AG04450 (cell line): ENCODE data around the gene PSMA8. TPM values are rescaled to one million over a fixed set of nuclear protein-coding genes. Genes with fewer than 3 reads are reported as not detected.
"Not testable (repeated sequence)": the region's sequence is repeated elsewhere in the genome, so short reads cannot be mapped to it uniquely, and the experiment has no call there.

Source experiments
- CTCF ChIA-PET: fragments of 300-600, 350-600 bp; formaldehyde crosslinking; extraction: SDS; loops from one replicate; lab custom pipeline; 2022; ENCODE audit warnings: antibody characterized with exemption, inconsistent platforms; lab: Charles Lee
- POLR2A ChIA-PET: fragments of 350-600 bp; formaldehyde crosslinking; extraction: SDS; loops from one replicate; lab custom pipeline; 2021; ENCODE audit warnings: antibody characterized with exemption, inconsistent platforms; lab: Yijun Ruan, JAX
- DNase-seq: peaks from one replicate; pipeline ENCODE4 v3.0.0-alpha.2; 2011; ENCODE audit warnings: low read depth, low spot score
- H3K27ac ChIP-seq: one replicate; pipeline ENCODE4 v1.5.1; 2012; ENCODE audit warnings: low read depth, low read length, control low read depth
- H3K27me3 ChIP-seq: one replicate; pipeline ENCODE4 v1.6.0; 2012; ENCODE audit warnings: low read length; ENCODE audit not compliant: control insufficient read depth, insufficient read depth
- H3K4me3 ChIP-seq: 2 replicates; pipeline ENCODE4 v1.5.1; 2011; ENCODE audit warnings: mild to moderate bottlenecking, low read depth, low read length, control low read depth
- H3K9me3 ChIP-seq: 2 replicates; pipeline ENCODE4 v1.5.1; 2012; ENCODE audit warnings: low read length; ENCODE audit not compliant: control insufficient read depth, insufficient read depth
- polyA plus RNA-seq: library from polyadenylated mRNA; depleted of rRNA; stranded (reverse); fragments of >200 nt; gene quantifications from 2 replicates; pipeline ENCODE4 v1.2.3, GENCODE V29; 2011; rRNA removed
- TF ChIP-seq, protein P1 (sequence below): IDR thresholded peaks from 2 replicates; pipeline ENCODE4 v1.5.1; 2011; ENCODE audit warnings: low read depth, low read length, control low read depth, inconsistent platforms

The PSMA8 gene
- polyA plus RNA-seq, 1 experiment, result not detected

DNA sequence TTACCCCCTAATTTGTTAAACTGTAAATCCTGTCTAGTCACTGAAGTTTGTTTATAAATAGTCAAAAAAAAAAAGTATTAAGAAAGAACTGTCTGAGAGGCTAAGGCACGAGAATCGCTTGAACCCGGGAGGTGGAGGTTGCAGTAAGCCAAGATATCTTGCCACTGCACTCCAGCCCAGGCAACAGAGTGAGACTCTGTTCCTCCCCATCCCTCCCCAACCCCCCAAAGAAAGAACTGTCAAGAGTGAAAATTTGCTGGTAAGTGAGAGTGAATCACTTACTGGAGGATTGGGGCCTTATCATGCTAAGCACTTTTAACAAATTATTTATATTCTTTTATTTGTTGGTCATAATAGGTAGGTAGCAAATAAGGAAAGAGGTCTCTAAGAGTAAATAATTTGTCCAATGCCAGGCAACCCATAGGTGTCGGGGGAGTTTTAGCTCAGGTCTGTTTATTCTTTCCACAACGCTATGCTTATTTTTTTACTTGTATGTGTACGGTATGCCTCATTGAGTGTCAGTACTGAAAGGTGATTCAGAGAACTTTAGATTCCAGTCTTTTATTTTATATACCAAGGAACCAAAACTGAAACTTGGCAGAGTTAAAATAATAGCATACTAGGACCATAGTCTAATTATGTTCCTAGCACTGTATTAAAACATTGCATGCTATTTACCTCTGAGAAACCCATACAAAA is 95.0 kb downstream of the PSMA8 start:
- ChIA-PET CTCF (no interaction called here), POLR2A (no interaction called here)
- no peaks in the 10 kb centered on the region; the same call in 1 of the 2 replicates for H3K9me3 ChIP-seq
- TF ChIP-seq, protein P1, sequence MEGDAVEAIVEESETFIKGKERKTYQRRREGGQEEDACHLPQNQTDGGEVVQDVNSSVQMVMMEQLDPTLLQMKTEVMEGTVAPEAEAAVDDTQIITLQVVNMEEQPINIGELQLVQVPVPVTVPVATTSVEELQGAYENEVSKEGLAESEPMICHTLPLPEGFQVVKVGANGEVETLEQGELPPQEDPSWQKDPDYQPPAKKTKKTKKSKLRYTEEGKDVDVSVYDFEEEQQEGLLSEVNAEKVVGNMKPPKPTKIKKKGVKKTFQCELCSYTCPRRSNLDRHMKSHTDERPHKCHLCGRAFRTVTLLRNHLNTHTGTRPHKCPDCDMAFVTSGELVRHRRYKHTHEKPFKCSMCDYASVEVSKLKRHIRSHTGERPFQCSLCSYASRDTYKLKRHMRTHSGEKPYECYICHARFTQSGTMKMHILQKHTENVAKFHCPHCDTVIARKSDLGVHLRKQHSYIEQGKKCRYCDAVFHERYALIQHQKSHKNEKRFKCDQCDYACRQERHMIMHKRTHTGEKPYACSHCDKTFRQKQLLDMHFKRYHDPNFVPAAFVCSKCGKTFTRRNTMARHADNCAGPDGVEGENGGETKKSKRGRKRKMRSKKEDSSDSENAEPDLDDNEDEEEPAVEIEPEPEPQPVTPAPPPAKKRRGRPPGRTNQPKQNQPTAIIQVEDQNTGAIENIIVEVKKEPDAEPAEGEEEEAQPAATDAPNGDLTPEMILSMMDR, result no peak
- no peak for DNase-seq
- H3K27ac ChIP-seq, result no peak overlapping the region
- H3K27me3 ChIP-seq, result peaks cover 6% of the 10 kb centered on the region
- H3K4me3 ChIP-seq, result no peak overlapping the region

DNA sequence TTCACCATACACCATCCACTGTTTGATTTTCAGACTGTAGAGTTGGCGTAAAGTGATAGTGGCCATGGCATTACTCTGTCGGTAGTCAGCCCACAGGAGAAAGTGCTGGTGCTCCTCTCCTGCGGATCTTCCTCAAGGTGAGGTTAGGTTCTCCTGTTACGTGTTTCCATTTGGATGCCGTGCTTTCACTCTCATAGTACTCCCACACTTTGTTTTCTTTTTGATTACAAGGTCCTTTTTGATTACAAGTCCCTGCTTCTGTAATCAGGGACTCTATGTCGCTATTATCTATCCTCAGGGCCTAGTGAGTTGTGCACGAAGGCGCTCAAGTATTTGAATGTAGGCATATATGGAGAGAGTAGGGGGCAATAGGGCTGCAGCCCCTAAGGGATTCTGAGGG is 96.8 kb downstream of the PSMA8 start:
- Histone ChIP-seq H3K9me3 (no peaks in the 10 kb centered on the region; the same call in 1 of the 2 replicates), H3K27ac (no peak overlapping the region), H3K27me3 (peaks cover 2% of the 10 kb centered on the region), H3K4me3 (no peak overlapping the region)
- DNase-seq, result no peak
- TF ChIP-seq, protein P1, result no peak
- POLR2A ChIA-PET, result no interaction called here
- CTCF ChIA-PET, result no interaction called here

DNA sequence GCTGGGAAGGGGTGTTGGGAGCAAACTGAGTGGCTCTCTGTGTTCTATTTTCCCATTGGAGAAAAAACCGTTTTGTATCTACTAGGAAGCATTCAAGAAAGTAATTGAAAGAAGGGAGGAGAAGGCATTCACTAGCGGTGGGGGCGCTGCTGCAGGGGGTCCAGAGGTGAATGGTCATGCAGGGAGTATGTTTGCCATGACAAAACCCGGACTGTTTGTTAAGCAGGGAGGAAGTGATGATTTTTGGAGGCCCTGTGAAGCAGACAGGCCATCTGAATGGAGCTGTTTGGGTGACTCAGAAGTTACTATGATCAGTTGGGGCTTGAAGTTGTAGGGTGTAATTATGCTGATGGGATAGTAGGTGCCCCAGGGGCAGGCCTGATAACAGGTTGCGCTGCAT is 99.5 kb downstream of the PSMA8 start:
- Histone ChIP-seq H3K9me3 (no peaks in the 10 kb centered on the region), H3K27ac (no peak overlapping the region), H3K27me3 (no peaks in the 10 kb centered on the region), H3K4me3 (no peak overlapping the region)
- ChIA-PET CTCF (no interaction called here), POLR2A (no interaction called here)
- TF ChIP-seq, protein P1, result no peak
- DNase-seq, result no peak

DNA sequence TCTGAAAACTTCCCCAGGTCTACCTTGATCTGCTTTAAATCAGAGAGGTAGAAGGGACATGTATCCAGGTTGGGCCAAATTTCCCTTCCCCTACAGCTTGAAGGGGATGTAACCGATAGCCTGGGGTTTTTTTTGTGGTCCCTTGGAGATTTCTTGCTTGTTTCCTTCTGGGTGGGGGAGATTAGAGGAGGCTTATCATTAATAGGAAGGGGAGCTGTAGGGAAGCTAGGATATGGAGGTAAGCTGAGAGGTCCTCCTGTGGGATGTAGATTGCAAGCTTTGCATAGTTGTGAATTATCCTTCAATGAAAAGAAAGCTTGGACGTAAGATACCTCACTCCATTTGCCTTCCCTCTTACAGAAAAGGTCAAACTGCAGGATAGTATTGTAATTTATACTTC is 103.7 kb downstream of the PSMA8 start:
- POLR2A ChIA-PET, H3K27ac ChIP-seq: not testable (repeated sequence)

DNA sequence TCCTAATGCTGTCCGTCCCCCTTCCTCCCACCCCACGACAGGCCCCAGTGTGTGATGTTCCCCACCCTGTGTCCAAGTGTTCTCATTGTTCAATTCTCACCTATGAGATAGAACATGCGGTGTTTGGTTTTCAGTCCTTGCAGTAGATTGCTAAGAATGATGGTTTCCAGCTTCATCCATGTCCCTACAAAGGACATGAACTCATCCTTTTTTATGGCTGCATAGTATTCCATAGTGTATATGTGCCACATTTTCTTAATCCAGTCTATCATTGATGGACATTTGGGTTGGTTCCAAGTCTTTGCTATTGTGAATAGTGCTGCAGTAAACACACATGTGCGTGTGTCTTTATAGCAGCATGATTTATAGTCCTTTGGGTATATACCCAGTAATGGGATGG is 105.0 kb downstream of the PSMA8 start:
- POLR2A ChIA-PET, H3K27me3 ChIP-seq, CTCF ChIA-PET, H3K4me3 ChIP-seq, DNase-seq, H3K27ac ChIP-seq, H3K9me3 ChIP-seq: not testable (repeated sequence)

More for the DNA sequence above, 103.7 kb downstream of the PSMA8 start:
- H3K9me3 ChIP-seq, DNase-seq, H3K4me3 ChIP-seq, H3K27me3 ChIP-seq, CTCF ChIA-PET: not testable (repeated sequence)

DNA sequence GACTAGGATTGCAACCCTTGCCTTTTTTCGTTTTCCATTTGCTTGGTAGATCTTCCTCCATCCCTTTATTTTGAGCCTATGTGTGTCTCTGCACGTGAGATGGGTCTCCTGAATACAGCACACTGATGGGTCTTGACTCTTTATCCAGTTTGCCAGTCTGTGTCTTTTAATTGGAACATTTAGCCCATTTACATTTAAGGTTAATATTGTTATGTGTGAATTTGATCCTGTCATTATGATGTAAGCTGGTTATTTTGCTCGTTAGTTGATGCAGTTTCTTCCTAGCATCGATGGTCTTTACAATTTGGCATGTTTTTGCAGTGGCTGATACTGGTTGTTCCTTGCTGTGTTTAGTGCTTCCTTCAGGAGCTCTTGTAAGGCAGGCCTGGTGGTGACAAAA is 108.7 kb downstream of the PSMA8 start:
- H3K9me3 ChIP-seq, H3K27ac ChIP-seq, H3K4me3 ChIP-seq, DNase-seq, POLR2A ChIA-PET, H3K27me3 ChIP-seq, CTCF ChIA-PET: not testable (repeated sequence)

Other genes starting within 250 kb of the PSMA8 start
- gene SS18, start 43.3 kb upstream of the PSMA8 start, polyA plus RNA-seq, result 120 and 126 TPM in 2 replicates
- 0.32 and 0.40 TPM in 2 replicates for gene TAF4B, start 92.6 kb downstream of the PSMA8 start, polyA plus RNA-seq